ENCODE results near the gene RFPL3.

RFPL3 gene

GRCh38 chr22:32317524-32317923 lies 40.1 kb upstream of the RFPL3 start:
- no peak for TF ChIP-seq CTCF (IDR thresholded peaks at IDR 0.05; ENCODE audit: low read depth, low read length)
- no peak overlapping the region for H3K4me3 ChIP-seq (ENCODE audit: low read depth, low read length)

DNA sequence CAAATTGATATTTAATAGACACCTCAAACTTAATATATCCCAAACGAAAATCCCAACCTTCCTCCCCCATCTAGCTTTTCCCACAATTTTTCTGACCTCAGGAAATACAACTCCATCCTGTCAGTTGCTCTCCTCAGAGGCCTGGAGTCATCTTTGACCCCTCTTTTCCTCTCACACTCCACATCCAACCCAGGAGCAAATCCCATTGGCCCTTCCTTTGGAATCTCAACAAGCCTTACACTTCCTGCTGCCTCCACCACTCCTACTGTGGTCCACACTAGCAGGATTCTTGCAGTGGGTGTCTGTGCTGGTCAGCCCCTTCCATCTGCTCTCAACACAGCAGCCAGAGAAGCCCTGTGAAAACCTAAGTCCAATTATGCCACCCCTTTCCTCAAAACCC lies 39.3 kb upstream of the RFPL3 start:
- no peak overlapping the region for H3K4me3 ChIP-seq (ENCODE audit: low read depth, low read length)
- no peak for TF ChIP-seq CTCF (IDR thresholded peaks at IDR 0.05; ENCODE audit: low read depth, low read length)

- no peak for TF ChIP-seq CTCF (IDR thresholded peaks at IDR 0.05; ENCODE audit: low read depth, low read length)
- no peak overlapping the region for H3K4me3 ChIP-seq (ENCODE audit: low read depth, low read length)
These were observed 37.7 kb upstream of the RFPL3 start for GRCh38 chr22:32319861-32320406.

GRCh38 chr22:32322986-32323385 lies 34.7 kb upstream of the RFPL3 start:
- H3K4me3 ChIP-seq (ENCODE audit: low read depth, low read length) = no peak overlapping the region
- TF ChIP-seq CTCF (IDR thresholded peaks at IDR 0.05; ENCODE audit: low read depth, low read length) = no peak

DNA sequence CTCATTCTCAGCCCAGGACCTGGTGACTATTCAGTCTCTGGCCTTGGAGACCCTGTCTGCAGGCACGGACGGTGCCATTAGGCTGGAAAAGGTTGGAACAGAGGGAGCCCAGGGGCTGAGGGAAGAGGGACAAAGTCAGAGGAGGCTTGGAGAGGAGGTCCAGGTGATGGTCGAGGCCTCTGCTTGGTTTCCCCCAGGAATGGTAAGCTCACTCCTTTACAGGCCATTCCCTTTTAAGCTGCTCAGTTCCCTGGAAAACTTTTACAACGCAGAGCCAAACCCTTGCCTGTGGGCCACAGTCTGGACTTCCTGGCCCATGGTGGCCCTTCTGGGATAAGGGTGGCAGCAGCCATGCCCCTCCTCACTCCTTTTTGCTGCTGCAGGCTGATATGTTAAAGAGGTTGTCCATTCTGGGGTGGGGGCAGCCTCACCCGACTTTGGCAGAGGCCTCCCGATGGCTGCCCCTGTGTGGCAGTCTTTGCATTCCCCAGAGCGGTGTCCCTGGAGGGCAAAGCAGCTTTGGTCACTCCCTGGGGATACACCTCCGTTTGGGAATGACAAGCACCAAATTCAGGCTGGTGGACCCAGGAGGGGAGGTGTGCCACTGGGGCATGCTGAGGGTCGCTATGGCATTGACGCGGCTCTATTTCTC lies 34.0 kb upstream of the RFPL3 start:
- no peak overlapping the region for H3K4me3 ChIP-seq (ENCODE audit: low read depth, low read length)
- TF ChIP-seq CTCF (IDR thresholded peaks at IDR 0.05; ENCODE audit: low read depth, low read length) = no peak

DNA sequence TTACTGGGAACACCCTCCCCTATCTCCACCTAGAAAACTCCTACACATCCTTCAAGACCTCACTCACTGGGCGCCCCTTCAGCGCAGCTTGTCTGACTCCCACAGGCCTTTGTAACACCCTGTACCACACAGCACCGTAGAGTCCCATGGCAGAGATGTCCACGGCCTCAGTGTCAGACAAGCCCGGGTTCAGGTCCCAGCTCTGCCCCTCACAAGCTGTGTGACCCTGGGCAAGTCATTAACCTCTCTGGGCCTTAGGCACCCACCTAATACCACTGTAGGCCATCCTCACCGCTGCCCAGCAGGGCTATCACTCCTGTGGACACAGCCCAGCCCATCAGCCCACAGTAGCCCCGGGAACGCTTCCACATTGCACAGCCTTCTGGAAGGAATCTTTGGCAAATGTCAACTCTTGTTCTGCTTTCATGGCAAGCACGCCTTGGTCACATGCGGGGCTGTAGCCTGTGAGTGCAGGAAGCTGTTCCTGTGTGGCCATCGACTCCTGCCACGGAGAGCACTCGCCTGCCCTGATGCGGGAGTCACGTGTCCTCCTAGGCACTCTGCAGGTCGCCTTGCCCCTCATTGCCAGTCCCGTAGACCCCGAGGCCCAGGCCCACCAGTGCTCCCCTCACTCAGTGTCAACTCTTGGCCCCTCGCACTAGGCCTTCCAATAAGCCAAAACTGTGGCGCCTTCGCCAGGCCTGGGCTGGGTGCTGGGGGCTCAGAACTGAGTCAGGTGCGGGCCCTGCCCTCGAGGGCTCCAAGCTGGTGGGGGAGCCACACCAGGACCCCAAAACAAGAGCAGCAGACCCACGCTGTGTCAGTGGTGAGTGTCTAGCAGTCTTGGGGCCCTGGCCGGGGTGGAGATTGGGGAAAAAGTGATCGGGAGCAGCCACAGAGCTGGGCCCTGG lies 32.9 kb upstream of the RFPL3 start:
- H3K4me3 ChIP-seq (ENCODE audit: low read depth, low read length) = no peak overlapping the region
- TF ChIP-seq CTCF (IDR thresholded peaks at IDR 0.05; ENCODE audit: low read depth, low read length) = no peak

DNA sequence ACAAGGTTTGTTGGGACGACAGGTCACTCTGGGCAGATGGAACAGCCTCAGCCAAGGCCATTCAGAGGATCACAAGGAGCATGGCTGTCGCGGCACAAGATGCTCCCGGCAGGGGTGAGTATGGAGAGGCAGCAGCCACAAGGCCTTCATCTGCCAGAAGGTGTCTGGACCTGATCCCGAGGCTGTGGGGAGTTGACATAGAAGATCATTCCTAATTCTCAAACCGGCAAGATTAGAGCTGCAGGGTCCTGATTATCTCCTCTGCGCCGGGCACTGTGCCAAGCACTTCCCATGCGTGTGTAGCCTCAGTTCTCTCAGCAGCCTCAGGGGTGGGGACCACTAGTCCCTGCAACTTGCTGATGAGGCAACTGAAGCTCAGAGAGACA lies 32.3 kb upstream of the RFPL3 start:
- H3K4me3 ChIP-seq (ENCODE audit: low read depth, low read length) = no peak overlapping the region
- no peak for TF ChIP-seq CTCF (IDR thresholded peaks at IDR 0.05; ENCODE audit: low read depth, low read length)
